ENCODE data around the gene FBXL2.

- TF ChIP-seq CTCF (IDR thresholded peaks at IDR 0.05) (no peak), POLR2A (IDR thresholded peaks at IDR 0.05) (no peak)
Measured at GRCh38 chr3:33339758-33340157, 62.5 kb downstream of the FBXL2 start.
